IPS DF 6.9 (cell line): ENCODE results near the gene DCDC2.
"Not testable (repeated sequence)": the region's sequence is repeated elsewhere in the genome, so short reads cannot be mapped to it uniquely, and the experiment has no call there.

Experiments
- DNase-seq: peaks from one replicate; pipeline ENCODE4 v3.0.0-alpha.2; 2013; ENCODE audit warnings: low read depth, low spot score
- H3K27ac ChIP-seq: one replicate; pipeline ENCODE4 v1.5.1; 2013; ENCODE audit warnings: low read length, control low read depth
- H3K27me3 ChIP-seq: 2 replicates; pipeline ENCODE4 v1.6.1; 2013; ENCODE audit warnings: mild to moderate bottlenecking, low read length; ENCODE audit not compliant: control insufficient read depth, insufficient read depth
- H3K36me3 ChIP-seq: 2 replicates; pipeline ENCODE4 v1.6.1; 2013; ENCODE audit warnings: low read length; ENCODE audit not compliant: control insufficient read depth, insufficient read depth
- H3K4me1 ChIP-seq: 2 replicates; pipeline ENCODE4 v1.6.1; 2013; ENCODE audit warnings: low read length; ENCODE audit not compliant: control insufficient read depth, insufficient read depth
- H3K4me3 ChIP-seq: 2 replicates; pipeline ENCODE4 v1.5.1; 2013; ENCODE audit warnings: mild to moderate bottlenecking, low read length
- H3K9me3 ChIP-seq: 2 replicates; pipeline ENCODE4 v1.6.1; 2013; ENCODE audit warnings: low read length, inconsistent platforms; ENCODE audit not compliant: control insufficient read depth, insufficient read depth
- whole genome bisulfite sequencing: extraction: QIAGEN DNeasy Blood & Tissue Kit; methylation state at CpG from one replicate; pipeline ENCODE4 v1.1.7; 2013; ENCODE audit warnings: mixed read lengths, missing lambda C conversion rate; ENCODE audit not compliant: insufficient read length, insufficient coverage; 5-methylcytosine and 5-hydroxymethylcytosine counted together

Gene DCDC2

GRCh38 chr6:24306038-24306437 is 51.8 kb downstream of the DCDC2 start:
- no peaks in the 10 kb centered on the region for H3K27me3 ChIP-seq
- no peak overlapping the region for H3K27ac ChIP-seq
- DNase-seq, result no peak
- no peaks in the 10 kb centered on the region for H3K36me3 ChIP-seq
- no CpG with 5 or more reads among the region's 4 CpGs for WGBS
- H3K9me3 ChIP-seq, result no peaks in the 10 kb centered on the region
- H3K4me3 ChIP-seq, result no peak overlapping the region
- H3K4me1 ChIP-seq, result no peaks in the 10 kb centered on the region; the same call in 1 of the 2 replicates

GRCh38 chr6:24296944-24297343 is 60.9 kb downstream of the DCDC2 start:
- Histone ChIP-seq H3K4me3 (no peak overlapping the region), H3K4me1 (no peaks in the 10 kb centered on the region; the same call in 1 of the 2 replicates)
- no CpG with 5 or more reads among the region's 1 CpG for WGBS

GRCh38 chr6:24293852-24294251 is 64.0 kb downstream of the DCDC2 start:
- no CpG with 5 or more reads among the region's 2 CpGs for WGBS
- not testable (repeated sequence) for H3K27ac ChIP-seq, H3K4me3 ChIP-seq, DNase-seq, H3K36me3 ChIP-seq, H3K9me3 ChIP-seq, H3K27me3 ChIP-seq, H3K4me1 ChIP-seq

More at GRCh38 chr6:24296944-24297343, 60.9 kb downstream of the DCDC2 start:
- Histone ChIP-seq H3K36me3 (no peaks in the 10 kb centered on the region), H3K27me3 (no peaks in the 10 kb centered on the region), H3K9me3 (no peaks in the 10 kb centered on the region), H3K27ac (no peak overlapping the region)
- DNase-seq, result no peak

GRCh38 chr6:24287239-24287638 is 70.6 kb downstream of the DCDC2 start:
- DNase-seq, result no peak
- H3K9me3 ChIP-seq, result no peaks in the 10 kb centered on the region
- WGBS, result no CpG with 5 or more reads among the region's 5 CpGs
- H3K36me3 ChIP-seq, result no peaks in the 10 kb centered on the region
- H3K4me3 ChIP-seq, result no peak overlapping the region
- no peaks in the 10 kb centered on the region; the same call in 1 of the 2 replicates for H3K27me3 ChIP-seq
- no peaks in the 10 kb centered on the region for H3K4me1 ChIP-seq
- H3K27ac ChIP-seq, result no peak overlapping the region

GRCh38 chr6:24284006-24284405 is 73.9 kb downstream of the DCDC2 start:
- Histone ChIP-seq H3K27ac (no peak overlapping the region), H3K36me3 (no peaks in the 10 kb centered on the region), H3K9me3 (no peaks in the 10 kb centered on the region), H3K4me1 (no peaks in the 10 kb centered on the region), H3K4me3 (no peak overlapping the region), H3K27me3 (no peaks in the 10 kb centered on the region)
- WGBS, result no CpG with 5 or more reads among the region's 10 CpGs
- no peak for DNase-seq

GRCh38 chr6:24283043-24283985 is 74.5 kb downstream of the DCDC2 start:
- no CpG with 5 or more reads among the region's 10 CpGs for WGBS
- H3K36me3 ChIP-seq, result no peaks in the 10 kb centered on the region
- H3K4me3 ChIP-seq, result no peak overlapping the region
- no peaks in the 10 kb centered on the region for H3K4me1 ChIP-seq
- peak; percentile 60 for DNase-seq
- H3K27me3 ChIP-seq, result no peaks in the 10 kb centered on the region
- no peak overlapping the region for H3K27ac ChIP-seq
- no peaks in the 10 kb centered on the region for H3K9me3 ChIP-seq

GRCh38 chr6:24274441-24275083 is 83.3 kb downstream of the DCDC2 start:
- no peak for DNase-seq
- Histone ChIP-seq H3K27me3 (no peaks in the 10 kb centered on the region), H3K4me3 (no peak overlapping the region), H3K4me1 (no peaks in the 10 kb centered on the region), H3K36me3 (no peaks in the 10 kb centered on the region), H3K9me3 (no peaks in the 10 kb centered on the region), H3K27ac (no peak overlapping the region)
- WGBS, result no CpG with 5 or more reads among the region's 1 CpG

GRCh38 chr6:24273096-24273870 is 84.6 kb downstream of the DCDC2 start:
- H3K36me3 ChIP-seq, result no peaks in the 10 kb centered on the region
- no CpG with 5 or more reads among the region's 7 CpGs for WGBS
- no peak for DNase-seq
- no peak overlapping the region for H3K4me3 ChIP-seq
- no peaks in the 10 kb centered on the region for H3K4me1 ChIP-seq
- no peak overlapping the region for H3K27ac ChIP-seq
- H3K27me3 ChIP-seq, result no peaks in the 10 kb centered on the region
- no peaks in the 10 kb centered on the region for H3K9me3 ChIP-seq

GRCh38 chr6:24272553-24272952 is 85.3 kb downstream of the DCDC2 start:
- no peaks in the 10 kb centered on the region for H3K4me1 ChIP-seq
- H3K27ac ChIP-seq, result no peak overlapping the region
- H3K27me3 ChIP-seq, result no peaks in the 10 kb centered on the region
- H3K36me3 ChIP-seq, result no peaks in the 10 kb centered on the region
- DNase-seq, result no peak
- no peaks in the 10 kb centered on the region for H3K9me3 ChIP-seq
- H3K4me3 ChIP-seq, result no peak overlapping the region

GRCh38 chr6:24272148-24272547 is 85.7 kb downstream of the DCDC2 start:
- H3K27ac ChIP-seq, result no peak overlapping the region
- WGBS, result no CpG with 5 or more reads among the region's 1 CpG
- no peak overlapping the region for H3K4me3 ChIP-seq
- H3K27me3 ChIP-seq, result no peaks in the 10 kb centered on the region
- H3K4me1 ChIP-seq, result no peaks in the 10 kb centered on the region
- H3K36me3 ChIP-seq, result no peaks in the 10 kb centered on the region
- no peaks in the 10 kb centered on the region for H3K9me3 ChIP-seq
- DNase-seq, result no peak
